ENCODE results near the gene EVA1B. TPM values are rescaled to one million over a fixed set of nuclear protein-coding genes. Genes with fewer than 3 reads are reported as not detected.

The EVA1B gene
- total RNA-seq, 1 donor: 16.3 TPM

GRCh38 chr1:36285443-36286101 is 37.9 kb downstream of the EVA1B start:
- Histone ChIP-seq H3K9me3 (ENCODE audit: low read depth, low read length) (no peaks in the 10 kb centered on the region), H3K4me3 (ENCODE audit: low read length) (no peak overlapping the region), H3K4me1 (ENCODE audit: insufficient read depth, low read length) (no peaks in the 10 kb centered on the region), H3K27me3 (ENCODE audit: insufficient read depth, low read length) (no peaks in the 10 kb centered on the region)

GRCh38 chr1:36284517-36284916 is 38.9 kb downstream of the EVA1B start:
- no peaks in the 10 kb centered on the region for H3K9me3 ChIP-seq (ENCODE audit: low read depth, low read length)
- H3K4me1 ChIP-seq (ENCODE audit: insufficient read depth, low read length): no peaks in the 10 kb centered on the region
- H3K27me3 ChIP-seq (ENCODE audit: insufficient read depth, low read length): no peaks in the 10 kb centered on the region
- no peak overlapping the region for H3K4me3 ChIP-seq (ENCODE audit: low read length)

- H3K27me3 ChIP-seq (ENCODE audit: insufficient read depth, low read length): no peaks in the 10 kb centered on the region
These were observed 39.4 kb downstream of the EVA1B start for GRCh38 chr1:36284061-36284460.

GRCh38 chr1:36279789-36280296 is 43.6 kb downstream of the EVA1B start:
- Histone ChIP-seq H3K9me3 (ENCODE audit: low read depth, low read length) (no peaks in the 10 kb centered on the region), H3K4me1 (ENCODE audit: insufficient read depth, low read length) (no peaks in the 10 kb centered on the region), H3K4me3 (ENCODE audit: low read length) (no peak overlapping the region), H3K27me3 (ENCODE audit: insufficient read depth, low read length) (no peaks in the 10 kb centered on the region)

More at GRCh38 chr1:36284061-36284460, 39.4 kb downstream of the EVA1B start:
- no peak overlapping the region for H3K4me3 ChIP-seq (ENCODE audit: low read length)
- no peaks in the 10 kb centered on the region for H3K9me3 ChIP-seq (ENCODE audit: low read depth, low read length)
- H3K4me1 ChIP-seq (ENCODE audit: insufficient read depth, low read length): no peaks in the 10 kb centered on the region

GRCh38 chr1:36279110-36279788 is 44.2 kb downstream of the EVA1B start:
- no peaks in the 10 kb centered on the region for H3K4me1 ChIP-seq (ENCODE audit: insufficient read depth, low read length)

GRCh38 chr1:36276688-36277087 is 46.8 kb downstream of the EVA1B start:
- H3K9me3 ChIP-seq (ENCODE audit: low read depth, low read length): no peaks in the 10 kb centered on the region
- H3K4me1 ChIP-seq (ENCODE audit: insufficient read depth, low read length): no peaks in the 10 kb centered on the region
- H3K27me3 ChIP-seq (ENCODE audit: insufficient read depth, low read length): no peaks in the 10 kb centered on the region
- no peak overlapping the region for H3K4me3 ChIP-seq (ENCODE audit: low read length)

More at GRCh38 chr1:36279110-36279788, 44.2 kb downstream of the EVA1B start:
- Histone ChIP-seq H3K4me3 (ENCODE audit: low read length) (no peak overlapping the region), H3K9me3 (ENCODE audit: low read depth, low read length) (no peaks in the 10 kb centered on the region), H3K27me3 (ENCODE audit: insufficient read depth, low read length) (no peaks in the 10 kb centered on the region)

- Histone ChIP-seq H3K4me1 (ENCODE audit: insufficient read depth, low read length) (no peaks in the 10 kb centered on the region), H3K9me3 (ENCODE audit: low read depth, low read length) (no peaks in the 10 kb centered on the region), H3K27me3 (ENCODE audit: insufficient read depth, low read length) (no peaks in the 10 kb centered on the region), H3K4me3 (ENCODE audit: low read length) (no peak overlapping the region)
These were observed 49.2 kb downstream of the EVA1B start for GRCh38 chr1:36274201-36274600.

GRCh38 chr1:36273024-36273423 is 50.4 kb downstream of the EVA1B start:
- no peaks in the 10 kb centered on the region for H3K27me3 ChIP-seq (ENCODE audit: insufficient read depth, low read length)
- H3K4me1 ChIP-seq (ENCODE audit: insufficient read depth, low read length): no peaks in the 10 kb centered on the region
- H3K4me3 ChIP-seq (ENCODE audit: low read length): no peak overlapping the region
- no peaks in the 10 kb centered on the region for H3K9me3 ChIP-seq (ENCODE audit: low read depth, low read length)

Other genes starting within 250 kb of the EVA1B start
- gene TEKT2, start 239.6 kb downstream of the EVA1B start, total RNA-seq: 0.10 TPM
- gene ADPRS, start 234.8 kb downstream of the EVA1B start, total RNA-seq: 12.4 TPM
- 1.9 TPM for gene COL8A2, start 198.4 kb downstream of the EVA1B start, total RNA-seq
- gene TRAPPC3, start 174.2 kb downstream of the EVA1B start, total RNA-seq: 25.9 TPM
- gene MAP7D1, start 167.5 kb downstream of the EVA1B start, total RNA-seq: 142 TPM
- 82.9 TPM for gene THRAP3, start 99.2 kb downstream of the EVA1B start, total RNA-seq
- 1.5 TPM for gene SH3D21, start 17.3 kb downstream of the EVA1B start, total RNA-seq
- gene STK40, start 62.3 kb upstream of the EVA1B start, total RNA-seq: 16.9 TPM
- 5.6 TPM for gene LSM10, start 74.3 kb upstream of the EVA1B start, total RNA-seq
- gene OSCP1, start 126.8 kb upstream of the EVA1B start, total RNA-seq: 0.21 TPM
- 35.1 TPM for gene MRPS15, start 140.7 kb upstream of the EVA1B start, total RNA-seq
- 153 TPM for gene CSF3R, start 159.3 kb upstream of the EVA1B start, total RNA-seq

All from mononuclear cell (primary cell).